ENCODE measurements around the gene USP11.

- TF ChIP-seq, protein P1, sequence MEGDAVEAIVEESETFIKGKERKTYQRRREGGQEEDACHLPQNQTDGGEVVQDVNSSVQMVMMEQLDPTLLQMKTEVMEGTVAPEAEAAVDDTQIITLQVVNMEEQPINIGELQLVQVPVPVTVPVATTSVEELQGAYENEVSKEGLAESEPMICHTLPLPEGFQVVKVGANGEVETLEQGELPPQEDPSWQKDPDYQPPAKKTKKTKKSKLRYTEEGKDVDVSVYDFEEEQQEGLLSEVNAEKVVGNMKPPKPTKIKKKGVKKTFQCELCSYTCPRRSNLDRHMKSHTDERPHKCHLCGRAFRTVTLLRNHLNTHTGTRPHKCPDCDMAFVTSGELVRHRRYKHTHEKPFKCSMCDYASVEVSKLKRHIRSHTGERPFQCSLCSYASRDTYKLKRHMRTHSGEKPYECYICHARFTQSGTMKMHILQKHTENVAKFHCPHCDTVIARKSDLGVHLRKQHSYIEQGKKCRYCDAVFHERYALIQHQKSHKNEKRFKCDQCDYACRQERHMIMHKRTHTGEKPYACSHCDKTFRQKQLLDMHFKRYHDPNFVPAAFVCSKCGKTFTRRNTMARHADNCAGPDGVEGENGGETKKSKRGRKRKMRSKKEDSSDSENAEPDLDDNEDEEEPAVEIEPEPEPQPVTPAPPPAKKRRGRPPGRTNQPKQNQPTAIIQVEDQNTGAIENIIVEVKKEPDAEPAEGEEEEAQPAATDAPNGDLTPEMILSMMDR (IDR thresholded peaks at IDR 0.05), result no peak
- no peak for TF ChIP-seq POLR2A (IDR thresholded peaks at IDR 0.05)
Observed at GRCh38 chrX:47245156-47245555, 12.3 kb downstream of the USP11 start.
